Measurements from ENCODE around the gene ENTPD8.

The ENTPD8 gene

GRCh38 chr9:137447722-137448601 lies 6.8 kb upstream of the ENTPD8 start:
- peak in 18 of 58 donors; percentile 18 to 70 (median 36) for DNase-seq

- DNase-seq: peak in 3 of 58 donors; percentile 20 to 32 (median 30)
Measured at GRCh38 chr9:137446851-137447471, 5.8 kb upstream of the ENTPD8 start.

- no peak for DNase-seq
Measured at GRCh38 chr9:137445930-137446431, 4.8 kb upstream of the ENTPD8 start.

- peak in 45 of 58 donors; percentile 15 to 77 (median 47) for DNase-seq
Measured at GRCh38 chr9:137445275-137445807, 4.2 kb upstream of the ENTPD8 start.

GRCh38 chr9:137444106-137444790 lies 3.1 kb upstream of the ENTPD8 start:
- DNase-seq: no peak

- DNase-seq: no peak
Measured at GRCh38 chr9:137441935-137442321, 771 bp upstream of the ENTPD8 start.

- no peak for DNase-seq
Measured at GRCh38 chr9:137439158-137439714, 1.9 kb downstream of the ENTPD8 start.

- no peak for DNase-seq
Measured at GRCh38 chr9:137438591-137439157, 2.5 kb downstream of the ENTPD8 start.

GRCh38 chr9:137437691-137438590 lies 3.2 kb downstream of the ENTPD8 start:
- no peak for DNase-seq

- DNase-seq: no peak
Measured at GRCh38 chr9:137436761-137437600, 4.2 kb downstream of the ENTPD8 start.

- DNase-seq: no peak
Measured at GRCh38 chr9:137435980-137436760, 5.0 kb downstream of the ENTPD8 start.

GRCh38 chr9:137435381-137435891 lies 5.7 kb downstream of the ENTPD8 start:
- no peak for DNase-seq

- DNase-seq: no peak
Measured at GRCh38 chr9:137434498-137435380, 6.4 kb downstream of the ENTPD8 start.

GRCh38 chr9:137433916-137434431 lies 7.2 kb downstream of the ENTPD8 start:
- DNase-seq: no peak

GRCh38 chr9:137433349-137433915 lies 7.7 kb downstream of the ENTPD8 start:
- no peak for DNase-seq
